B cell (primary cell): ENCODE measurements around the gene MYO1E. TPM values are rescaled to one million over a fixed set of nuclear protein-coding genes. Genes with fewer than 3 reads are reported as not detected.
A peak's percentile ranks its signal among the peaks of the same experiment; 100 is the strongest.

Source experiments
- ATAC-seq: fragments of 200-7000 bp; cut with Tn5 transposase; one replicate; pipeline ENCODE4 v1.10.0; 2021; ENCODE audit warnings: low read depth, mild to moderate bottlenecking, moderate number of reproducible peaks, moderate library complexity
- CTCF ChIA-PET: fragments of 350-600 bp; sonication (Branson Sonifier 250); formaldehyde crosslinking; loops from one replicate; lab custom pipeline; 2021; ENCODE audit warnings: antibody characterized with exemption, inconsistent platforms; lab: Charles Lee
- POLR2A ChIA-PET: fragments of 350-600 bp; sonication (Branson Sonifier 250); formaldehyde crosslinking; loops from one replicate; lab custom pipeline; 2021; ENCODE audit warnings: antibody characterized with exemption; lab: Charles Lee
- DNase-seq: peaks from one replicate; pipeline ENCODE4 v3.0.0; 2013
- H2AFZ ChIP-seq: 2 replicates; pipeline ENCODE4 v1.6.1; 2012; ENCODE audit warnings: mild to moderate bottlenecking, low read depth, low read length; ENCODE audit not compliant: insufficient read depth, poor library complexity, severe bottlenecking
- H3K27ac ChIP-seq, 2 donors: 1 replicate in 1 of 2; 2 replicates in 1 of 2; pipeline ENCODE4 v1.5.1; 2012 to 2013; ENCODE audit warnings: low read length in 2 of 2, mild to moderate bottlenecking in 2 of 2, moderate library complexity in 1 of 2
- H3K27me3 ChIP-seq, 4 experiments: fragments of 200-600 bp in 1 of 4; sonication (generic) in 1 of 4; replicated peaks in 1 of 4; 1 replicate in 2 of 4; 2 replicates in 2 of 4; pipeline versions ENCODE4 v1.6.1 to v1.7.0; 2013 to 2016; ENCODE audit warnings: low read length in 3 of 4, mild to moderate bottlenecking in 2 of 4, mixed read lengths in 1 of 4, moderate library complexity in 1 of 4; ENCODE audit not compliant: insufficient read depth in 4 of 4, control insufficient read depth in 3 of 4; ENCODE audit errors: control extremely low read depth in 1 of 4
- H3K36me3 ChIP-seq, 2 experiments: replicated peaks in 1 of 2; 1 replicate in 1 of 2; 2 replicates in 1 of 2; pipeline versions ENCODE4 v1.6.1 to v1.7.1; 2013; ENCODE audit warnings: low read length in 1 of 2; ENCODE audit not compliant: insufficient read depth in 2 of 2, control insufficient read depth in 1 of 2; ENCODE audit errors: control extremely low read depth in 1 of 2, extremely low read depth in 1 of 2
- H3K4me1 ChIP-seq, 2 donors: fragments of 200-600 bp in 1 of 2; sonication (generic) in 1 of 2; 1 replicate in 1 of 2; 2 replicates in 1 of 2; pipeline versions ENCODE4 v1.5.1 to v1.6.1; 2013 to 2017; ENCODE audit warnings: low read length in 2 of 2; ENCODE audit not compliant: control insufficient read depth in 2 of 2, insufficient read depth in 2 of 2
- H3K4me2 ChIP-seq: replicated peaks from 2 replicates; pipeline ENCODE3; 2012; ENCODE audit warnings: mild to moderate bottlenecking, low read depth, low read length; ENCODE audit not compliant: poor library complexity, severe bottlenecking
- H3K4me3 ChIP-seq, 5 experiments: fragments of 200-600 bp in 1 of 5; sonication (generic) in 1 of 5; 1 replicate in 3 of 5; 2 replicates in 2 of 5; pipeline versions ENCODE4 v1.5.1 to v1.7.0; 2011 to 2016; ENCODE audit warnings: low read length in 4 of 5, mild to moderate bottlenecking in 4 of 5, low read depth in 2 of 5, control low read depth in 1 of 5, moderate library complexity in 1 of 5; ENCODE audit not compliant: insufficient read depth in 1 of 5; ENCODE audit errors: control extremely low read depth in 1 of 5, extremely low read depth in 1 of 5
- H3K79me2 ChIP-seq: fragments of 200-600 bp; sonication (generic); one replicate; pipeline ENCODE4 v1.6.0; 2016; ENCODE audit warnings: low read length; ENCODE audit not compliant: control insufficient read depth, insufficient read depth
- H3K9ac ChIP-seq: fragments of 200-600 bp; sonication (generic); 2 replicates; pipeline ENCODE4 v1.6.1; 2017; ENCODE audit warnings: mild to moderate bottlenecking, low read length, moderate library complexity
- H3K9me3 ChIP-seq, 3 donors: one replicate each; pipeline versions ENCODE4 v1.6.1 to v1.7.1; 2013; ENCODE audit warnings: low read length in 2 of 3; ENCODE audit not compliant: control insufficient read depth in 2 of 3, insufficient read depth in 1 of 3; ENCODE audit errors: control extremely low read depth in 1 of 3
- H4K20me1 ChIP-seq: 2 replicates; pipeline ENCODE4 v1.6.0; 2012; ENCODE audit warnings: mild to moderate bottlenecking, low read length; ENCODE audit not compliant: insufficient read depth, control insufficient read depth, poor library complexity, severe bottlenecking
- H3K27ac Mint-ChIP-seq: one replicate; pipeline ENCODE4 v1.8.0; 2021; ENCODE audit warnings: mixed read lengths
- H3K27me3 Mint-ChIP-seq: one replicate; pipeline ENCODE4 v1.8.0; 2021; ENCODE audit warnings: mixed read lengths
- H3K4me1 Mint-ChIP-seq: one replicate; pipeline ENCODE4 v1.8.0; 2021; ENCODE audit warnings: mixed read lengths
- H3K4me3 Mint-ChIP-seq: one replicate; pipeline ENCODE4 v1.8.0; 2021; ENCODE audit warnings: mixed read lengths
- H3K9me3 Mint-ChIP-seq: one replicate; pipeline ENCODE4 v1.8.0; 2022; ENCODE audit warnings: mixed read lengths; ENCODE audit not compliant: insufficient read depth
- CTCF ChIP-seq: fragments of 200-600 bp; IDR thresholded peaks from one replicate; pipeline ENCODE4 v1.8.0; 2022; ENCODE audit warnings: antibody characterized with exemption, mild to moderate bottlenecking
- EZH2 ChIP-seq: IDR thresholded peaks from 2 replicates; pipeline ENCODE4 v1.6.1; 2012; ENCODE audit warnings: borderline replicate concordance, low read depth, mild to moderate bottlenecking, moderate library complexity, low read length; ENCODE audit not compliant: insufficient read depth, poor library complexity, severe bottlenecking
- WGBS: methylation state at CpG from one replicate; pipeline ENCODE4 v1.1.5; 2013; ENCODE audit warnings: missing lambda C conversion rate; ENCODE audit not compliant: insufficient coverage; 5-methylcytosine and 5-hydroxymethylcytosine counted together
- intact Hi-C: fragments of 100-400 bp; cut with micrococcal nuclease; formaldehyde crosslinking; loops from one replicate; pipeline ENCODE4 v1.10.0; 2022
- polyA plus RNA-seq: library from polyadenylated mRNA; depleted of rRNA; stranded (reverse); fragments of >200 nt; gene quantifications from 2 replicates; pipeline ENCODE4 v1.2.3, GENCODE V29; 2012
- total RNA-seq, 2 donors: library from RNA; stranded (reverse); fragments of 120-200 nt in 1 of 2; gene quantifications; 1 replicate in 1 of 2; 2 replicates in 1 of 2; pipeline versions ENCODE4 v1.2.3 to v1.2.4, GENCODE V29; 2013 to 2022

MYO1E gene
- total and polyA plus RNA-seq, 2 donors (not counting 1 experiment from before 2014, with no cell fraction given) = 11.9 to 100.0 TPM

- POLR2A ChIA-PET = interaction anchor here (0.9 to 1.0 kb wide), 2 partner anchors 48 to 49 kb away, joined by 4 to 8 read pairs; no protein-coding TSS in a partner anchor
- H3K4me1 ChIP-seq = peaks cover 33 to 47% of the 10 kb centered on the region in 2 donors
- H3K9ac ChIP-seq = peak overlapping the region; percentile 24
- DNase-seq (peak; percentile 72), ATAC-seq (peak; percentile 72)
- no peaks in the 10 kb centered on the region for H3K9me3 ChIP-seq
- H3K27me3 ChIP-seq = no peaks in the 10 kb centered on the region
- peak overlapping the region; percentile 62 for H3K4me2 ChIP-seq
- Mint-ChIP-seq H3K27me3 (no peaks in the 10 kb centered on the region), H3K9me3 (no peaks in the 10 kb centered on the region), H3K4me3 (peak overlapping the region; percentile 87), H3K4me1 (peaks cover 47% of the 10 kb centered on the region), H3K27ac (peak overlapping the region; percentile 87)
- intact Hi-C loops = loop anchor here (1.0 kb wide), 3 partner anchors 49 to 162 kb away; partner anchors contain the start of gene CCNB2
- H3K4me3 ChIP-seq = peak overlapping the region in 2 of 5 experiments; percentile 12 to 30
- no peak for TF ChIP-seq EZH2
- no peak for TF ChIP-seq CTCF
- no CpG with 5 or more reads among the region's 7 CpGs for WGBS
- CTCF ChIA-PET = interaction anchor here (0.8 to 8.2 kb wide), 6 partner anchors 10 to 266 kb away, joined by 3 to 116 read pairs (median 4); no protein-coding TSS in a partner anchor
- H3K79me2 ChIP-seq = peaks cover 73% of the 10 kb centered on the region
- H2AFZ ChIP-seq = no peak overlapping the region
- peaks cover 6% of the 10 kb centered on the region for H4K20me1 ChIP-seq
- peaks cover 0 to 13% of the 10 kb centered on the region in 2 experiments for H3K36me3 ChIP-seq
- H3K27ac ChIP-seq = peak overlapping the region; percentile 24 to 47
These were observed 121.4 kb downstream of the MYO1E start for GRCh38 chr15:59251001-59251845.
